GF-D8 (cell line): ENCODE data around the gene C16orf96.
"Not testable (repeated sequence)": the region's sequence is repeated elsewhere in the genome, so short reads cannot be mapped to it uniquely, and the experiment has no call there.

Experiments
- DNase-seq: peaks from one replicate; lab custom pipeline; 2025; lab: John Stamatoyannopoulos, UW

The C16orf96 gene

GRCh38 chr16:4566144-4566543 is 10.0 kb downstream of the C16orf96 start:
- DNase-seq: no peak

DNA sequence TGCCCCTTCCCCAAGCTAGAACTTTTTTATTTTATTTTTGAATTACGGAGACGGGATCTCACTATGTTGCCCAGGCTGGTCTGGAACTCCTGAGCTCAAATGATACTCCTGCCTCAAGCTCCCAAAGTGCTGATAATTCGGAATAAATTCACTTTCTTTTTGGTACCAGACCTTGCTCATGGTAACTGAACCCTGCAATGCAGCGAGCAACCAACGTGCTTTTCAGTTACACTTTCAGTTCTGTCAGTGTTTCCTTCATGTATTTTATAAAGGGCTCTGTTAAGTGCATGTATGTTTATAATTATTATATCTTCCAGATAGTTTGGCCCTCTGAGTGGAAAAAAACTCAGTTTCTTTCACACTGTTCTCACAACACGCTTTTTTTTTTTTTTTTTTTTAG is 13.9 kb downstream of the C16orf96 start:
- no peak for DNase-seq

DNA sequence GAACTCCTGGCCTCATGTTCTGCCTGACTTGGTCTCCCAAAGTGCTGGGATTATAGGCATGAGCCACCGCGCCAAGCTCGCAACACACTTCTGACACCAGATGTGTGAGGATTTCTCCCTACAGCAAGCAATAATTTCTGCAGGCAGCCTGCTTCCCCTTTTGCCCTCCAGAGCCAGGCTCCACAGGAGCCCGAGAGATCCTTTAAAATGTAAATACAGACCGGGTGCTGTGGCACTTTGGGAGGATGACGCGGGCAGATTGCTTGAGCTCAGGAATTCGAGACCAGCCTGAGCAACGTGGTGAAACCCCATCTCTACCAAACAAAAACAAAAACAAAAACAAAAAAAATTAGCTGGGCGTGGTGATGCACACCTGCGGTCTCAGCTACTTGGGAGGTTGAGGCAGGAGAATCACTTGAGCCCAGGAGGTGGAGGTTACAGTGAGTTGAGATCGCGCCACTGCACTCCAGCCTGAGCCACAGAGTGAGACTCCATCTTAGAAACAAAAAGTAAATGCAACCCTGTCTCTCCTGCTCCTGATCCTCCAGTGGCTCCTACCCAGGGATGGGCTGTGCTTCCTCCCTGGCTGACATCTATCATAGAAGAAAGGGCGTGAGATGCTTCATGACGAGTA is 14.7 kb downstream of the C16orf96 start:
- DNase-seq: no peak

DNA sequence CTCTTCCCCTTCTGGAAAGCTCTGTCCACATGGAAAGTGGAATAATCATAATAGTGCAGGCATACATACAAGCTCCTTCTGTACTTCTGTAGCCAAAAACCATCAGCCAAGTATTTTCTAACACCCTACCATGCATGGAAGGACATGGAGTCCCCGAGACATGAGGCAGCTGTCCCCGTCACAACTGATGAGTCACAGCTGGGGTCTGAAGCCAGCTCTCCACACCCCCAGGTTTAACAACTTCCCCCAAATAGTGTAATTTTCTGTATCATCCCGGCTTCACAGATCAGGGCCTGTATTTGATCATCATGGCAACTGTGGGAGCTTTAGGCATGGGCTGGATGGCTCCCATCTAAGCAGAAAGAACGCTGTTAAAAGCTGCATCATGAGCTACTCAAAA is 16.6 kb downstream of the C16orf96 start:
- DNase-seq: no peak

DNA sequence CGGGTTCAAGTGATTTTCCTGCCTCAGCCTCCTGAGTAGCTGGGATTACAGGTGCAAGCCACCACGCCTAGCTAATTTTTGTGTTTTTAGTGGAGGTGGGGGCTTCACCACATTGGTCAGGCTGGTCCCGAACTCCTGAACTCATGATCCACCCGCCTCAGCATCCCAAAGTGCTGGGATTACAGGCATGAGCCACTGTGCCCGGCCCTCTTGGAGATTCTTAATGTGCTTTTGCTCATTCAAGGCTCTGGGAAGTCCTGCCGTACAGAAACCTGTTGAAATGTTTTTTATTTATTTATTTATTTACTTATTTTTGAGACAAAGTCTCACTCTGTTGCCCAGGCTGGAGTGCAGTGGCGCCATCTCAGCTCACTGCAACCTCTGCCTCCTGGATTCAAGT is 17.8 kb downstream of the C16orf96 start:
- not testable (repeated sequence) for DNase-seq

DNA sequence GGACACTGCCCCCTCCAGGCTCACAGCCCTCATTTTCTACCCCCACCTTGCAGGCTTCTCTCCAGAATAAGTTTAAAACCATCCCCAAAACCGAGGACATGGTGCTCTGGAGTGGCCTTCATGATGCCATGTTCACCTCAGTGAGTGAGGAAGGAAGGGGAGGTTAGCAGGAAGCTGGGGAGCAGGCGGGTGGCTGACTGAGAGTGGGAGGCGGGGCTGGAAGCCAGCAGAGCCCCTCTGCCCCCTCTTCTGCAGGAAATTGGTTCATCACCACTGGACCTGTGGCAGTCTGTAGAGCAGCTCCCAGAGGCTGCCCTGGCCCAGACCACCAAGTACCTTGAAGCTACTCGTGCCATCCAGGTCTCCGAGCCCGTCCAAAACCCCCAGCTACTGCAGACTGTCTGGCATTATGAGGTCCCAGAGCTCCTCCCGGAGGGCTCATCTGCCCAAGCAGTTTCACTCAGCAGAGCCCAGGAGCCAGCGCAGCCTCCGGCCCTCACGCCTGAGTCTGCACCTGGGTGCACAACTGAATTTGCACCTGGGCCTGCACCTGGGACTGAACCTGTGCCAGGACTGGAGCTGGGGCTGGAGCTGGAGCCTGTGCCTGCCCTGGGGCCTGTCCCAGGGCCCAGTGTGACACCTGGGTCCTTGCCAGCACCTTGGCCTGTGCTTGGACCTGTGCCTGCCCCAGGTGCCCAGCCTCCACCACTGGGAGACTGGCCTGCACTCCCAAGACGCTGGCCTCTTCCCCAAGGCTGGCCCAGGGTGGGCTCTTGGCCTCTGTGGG is 19.0 kb downstream of the C16orf96 start:
- DNase-seq: peak; percentile 42

DNA sequence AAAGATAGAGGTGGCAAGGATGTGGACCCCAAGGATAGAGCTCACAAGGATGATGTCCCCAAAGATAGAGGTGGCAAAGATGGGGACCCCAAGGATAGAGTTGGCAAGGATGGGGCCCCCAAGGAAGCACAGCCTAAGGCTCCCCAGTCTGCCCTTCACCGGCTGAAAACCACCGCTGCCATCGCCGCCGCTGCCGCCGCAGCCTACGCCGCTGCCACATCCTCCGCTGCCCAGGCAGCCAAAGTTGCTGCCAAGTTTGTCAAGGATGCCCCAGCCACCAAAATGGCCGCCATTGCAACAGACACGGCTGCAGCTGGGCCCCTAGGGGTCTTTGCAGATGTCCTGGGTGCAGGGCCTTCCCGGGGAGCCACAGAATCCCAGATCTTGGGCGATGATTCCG is 19.9 kb downstream of the C16orf96 start:
- no peak for DNase-seq

- DNase-seq: no peak
Measured at GRCh38 chr16:4578961-4579530, 22.9 kb downstream of the C16orf96 start.

GRCh38 chr16:4580250-4580649 is 24.1 kb downstream of the C16orf96 start:
- no peak for DNase-seq

DNA sequence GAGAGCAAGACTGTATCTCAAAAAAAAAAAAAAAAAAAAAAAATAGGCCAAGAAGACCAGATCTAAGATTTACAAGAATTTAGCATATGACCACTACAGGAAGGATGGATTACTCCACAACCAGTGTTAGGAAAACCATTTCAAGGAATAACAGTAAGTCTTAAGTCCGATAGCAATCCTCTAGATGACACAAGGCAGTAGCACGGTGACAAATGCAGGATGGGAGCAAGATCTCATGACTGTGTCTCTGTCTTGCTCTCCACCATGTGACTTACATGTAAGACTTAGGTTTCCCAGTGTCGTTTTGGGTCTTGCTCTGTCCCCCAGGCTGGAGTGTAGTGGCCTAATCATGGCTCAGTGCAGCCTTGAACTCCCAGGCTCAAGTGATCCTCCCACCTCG is 27.8 kb downstream of the C16orf96 start:
- DNase-seq: peak; percentile 78

GRCh38 chr16:4586291-4586690 is 30.2 kb downstream of the C16orf96 start:
- no peak for DNase-seq

DNA sequence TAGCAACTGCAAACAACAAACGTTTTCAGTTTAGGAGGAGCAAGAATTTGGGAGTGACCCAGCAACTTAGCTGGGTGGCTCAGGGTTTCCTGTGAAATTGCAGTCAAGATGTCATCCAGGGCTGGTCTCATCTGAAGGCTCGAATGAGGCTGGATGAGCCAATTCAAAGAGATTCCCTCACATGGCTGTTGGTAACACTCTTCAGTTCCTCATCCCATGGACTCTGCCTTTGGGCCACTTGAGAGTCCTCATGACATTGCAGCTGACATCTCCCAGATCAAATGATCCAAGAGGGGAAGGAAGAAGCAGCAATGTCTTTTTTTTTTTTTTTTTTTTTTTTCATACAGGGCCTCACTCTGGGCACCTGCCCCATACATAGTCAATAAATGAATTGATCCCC is 32.2 kb downstream of the C16orf96 start:
- DNase-seq: no peak

DNA sequence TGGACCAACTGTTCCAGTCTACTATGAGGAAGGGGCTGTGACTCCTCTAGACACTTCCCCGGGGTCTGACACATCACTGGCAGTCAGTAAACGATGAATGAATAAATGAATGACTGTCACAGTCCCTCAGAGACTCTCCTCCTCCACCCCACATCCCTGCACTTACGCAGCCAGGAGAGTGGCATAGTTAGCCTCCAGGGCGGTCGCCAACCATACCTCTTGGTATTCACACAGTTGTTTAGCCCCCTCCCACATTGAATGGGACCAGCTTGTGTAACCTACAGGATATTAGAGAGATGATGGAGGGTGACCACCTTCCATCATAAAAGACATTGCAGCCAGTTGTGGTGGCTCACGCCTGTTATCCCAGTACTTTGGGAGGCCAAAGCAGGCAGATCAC is 32.8 kb downstream of the C16orf96 start:
- DNase-seq: no peak

GRCh38 chr16:4591191-4591590 is 35.1 kb downstream of the C16orf96 start:
- no peak for DNase-seq

DNA sequence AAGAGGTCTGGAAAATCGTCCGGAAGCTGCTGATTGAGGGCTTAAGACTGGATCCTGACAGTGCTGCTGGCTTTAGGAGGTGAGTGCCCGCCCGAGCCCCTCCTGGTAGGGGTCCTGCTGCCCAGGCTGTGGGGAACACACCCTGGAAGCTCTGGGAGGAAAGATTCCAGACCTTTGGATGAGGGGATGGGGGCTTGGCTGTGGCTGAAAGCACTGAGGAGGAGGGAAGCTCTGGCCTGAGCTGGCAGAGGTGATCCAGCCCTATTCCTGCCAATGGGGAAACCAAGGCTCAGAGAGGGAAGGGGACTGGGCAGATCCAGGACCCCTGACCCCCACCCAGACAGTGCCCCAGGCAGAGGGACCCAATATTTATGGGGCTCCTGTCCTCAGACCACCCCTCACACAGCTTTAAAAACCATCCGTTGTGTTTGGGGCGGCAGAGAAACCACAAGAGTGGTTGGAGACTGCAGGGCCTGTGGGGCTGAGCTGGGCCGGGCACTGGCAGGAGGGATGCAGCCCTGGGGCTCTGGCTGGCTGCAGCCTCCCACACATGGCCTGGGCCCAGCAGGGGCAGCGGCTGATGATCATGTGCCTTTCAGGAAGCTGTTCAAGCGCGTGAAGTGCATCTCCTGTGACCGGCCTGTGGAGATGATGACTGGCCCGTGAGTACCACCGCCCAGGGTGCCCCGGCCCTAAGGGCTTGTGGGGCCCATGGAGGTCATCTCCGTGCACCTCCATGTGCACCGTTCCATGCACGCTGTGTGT is 35.7 kb downstream of the C16orf96 start:
- no peak for DNase-seq

- no peak for DNase-seq
Measured at GRCh38 chr16:4593086-4593485, 36.9 kb downstream of the C16orf96 start.

- DNase-seq: no peak
Measured at GRCh38 chr16:4594433-4595410, 38.6 kb downstream of the C16orf96 start.

GRCh38 chr16:4597174-4597573 is 41.0 kb downstream of the C16orf96 start:
- no peak for DNase-seq

DNA sequence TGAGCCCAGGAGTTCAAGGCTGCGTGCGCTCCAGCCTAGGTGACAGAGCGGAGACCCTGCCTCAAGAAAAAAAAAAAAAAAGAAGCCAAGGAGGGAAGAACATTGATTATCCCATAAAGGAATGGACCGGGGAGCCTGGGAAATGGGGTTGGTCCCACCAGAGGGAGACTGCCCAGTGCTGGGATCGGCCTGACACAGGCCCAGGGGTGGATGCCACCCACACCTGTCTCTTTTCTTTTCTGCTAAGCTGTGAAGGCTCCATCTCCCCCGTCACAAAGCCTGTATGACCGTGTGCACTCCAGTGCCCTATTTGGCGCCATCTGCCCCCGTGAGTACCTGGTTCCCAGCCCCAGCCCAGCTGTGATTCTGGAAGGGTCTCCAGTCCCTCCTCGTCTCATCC is 42.9 kb downstream of the C16orf96 start:
- DNase-seq: no peak

GRCh38 chr16:4599545-4599944 is 43.4 kb downstream of the C16orf96 start:
- DNase-seq: no peak
